Stomach (tissue), 4 donors: ENCODE measurements around the gene CBX1.

Experiments
- CTCF ChIP-seq, 7 experiments: fragments of 450-650 bp in 4 of 7; fragments of 200-600 bp in 3 of 7; sonication (generic) in 3 of 7; IDR thresholded peaks; one replicate each; pipeline ENCODE4 v1.5.1; 2016 to 2019; ENCODE audit warnings: antibody characterized with exemption in 7 of 7, control low read depth in 2 of 7, mild to moderate bottlenecking in 1 of 7
- EP300 ChIP-seq: sonication (generic); formaldehyde crosslinking; IDR thresholded peaks from one replicate; pipeline ENCODE4 v1.6.1; 2017; ENCODE audit warnings: antibody characterized with exemption
- POLR2A ChIP-seq, 4 donors: fragments of 450-650 bp; IDR thresholded peaks; one replicate each; pipeline ENCODE4 v1.6.1; 2016; ENCODE audit warnings: antibody characterized with exemption in 4 of 4, control low read depth in 2 of 4, mild to moderate bottlenecking in 1 of 4, moderate library complexity in 1 of 4
- POLR2AphosphoS5 ChIP-seq, 3 donors: sonication (generic); formaldehyde crosslinking; IDR thresholded peaks; one replicate each; pipeline ENCODE4 v1.6.1; 2016; ENCODE audit warnings: antibody characterized with exemption in 3 of 3

DNA sequence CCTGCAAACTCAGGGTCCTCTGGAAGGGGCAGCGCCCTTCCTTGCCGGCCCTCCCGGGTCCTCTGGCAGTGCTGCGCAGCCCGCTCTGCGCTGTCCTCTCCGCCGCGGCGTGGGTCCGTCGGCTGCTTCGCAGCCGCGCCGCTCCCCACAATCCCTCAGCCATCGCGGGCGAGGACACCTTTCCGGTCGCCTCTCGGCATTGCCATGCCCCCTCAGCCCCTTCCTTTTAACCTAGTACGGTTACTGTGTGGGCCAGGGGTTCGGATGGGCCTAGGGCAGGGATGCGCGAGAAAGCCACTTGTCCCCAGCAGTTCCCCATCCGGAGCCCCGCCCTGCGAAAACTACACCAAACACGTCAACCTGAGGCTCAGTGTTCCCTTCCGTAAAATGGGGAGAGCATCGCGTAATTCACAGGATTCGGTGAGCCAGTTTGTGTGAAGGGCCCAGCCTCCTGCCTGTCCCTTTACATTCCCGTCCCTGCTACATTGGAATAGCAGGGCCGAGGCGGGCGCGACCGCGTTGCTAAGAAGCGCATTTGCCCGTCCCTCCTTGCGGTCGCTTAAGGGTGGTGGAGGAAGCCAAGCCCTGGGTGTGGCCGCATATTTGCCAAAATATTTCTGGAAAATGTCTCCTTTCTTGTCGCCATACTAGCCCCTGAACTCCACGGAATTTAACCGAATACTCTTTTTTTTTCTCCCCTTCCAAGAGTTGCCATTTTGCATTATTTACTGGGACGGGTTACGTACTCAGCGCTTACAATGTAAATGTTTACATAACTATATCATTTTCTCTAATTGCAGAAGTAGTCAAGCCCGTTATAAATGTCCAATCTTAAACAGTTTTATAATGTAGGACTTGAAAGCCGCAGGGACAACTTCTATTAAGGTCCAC lies 76.9 kb downstream of the CBX1 start:
- TF ChIP-seq CTCF (IDR thresholded peaks at IDR 0.05) (no peak), POLR2A (IDR thresholded peaks at IDR 0.05) (no peak), EP300 (no peak), POLR2AphosphoS5 (IDR thresholded peaks at IDR 0.05) (peak in 1 of 3 donors; percentile 8)
